ENCODE measurements around the gene IZUMO4. TPM values are rescaled to one million over a fixed set of nuclear protein-coding genes. Genes with fewer than 3 reads are reported as not detected.

The IZUMO4 gene
- total RNA-seq, 1 experiment from 2014 or later = 2.7 TPM

DNA sequence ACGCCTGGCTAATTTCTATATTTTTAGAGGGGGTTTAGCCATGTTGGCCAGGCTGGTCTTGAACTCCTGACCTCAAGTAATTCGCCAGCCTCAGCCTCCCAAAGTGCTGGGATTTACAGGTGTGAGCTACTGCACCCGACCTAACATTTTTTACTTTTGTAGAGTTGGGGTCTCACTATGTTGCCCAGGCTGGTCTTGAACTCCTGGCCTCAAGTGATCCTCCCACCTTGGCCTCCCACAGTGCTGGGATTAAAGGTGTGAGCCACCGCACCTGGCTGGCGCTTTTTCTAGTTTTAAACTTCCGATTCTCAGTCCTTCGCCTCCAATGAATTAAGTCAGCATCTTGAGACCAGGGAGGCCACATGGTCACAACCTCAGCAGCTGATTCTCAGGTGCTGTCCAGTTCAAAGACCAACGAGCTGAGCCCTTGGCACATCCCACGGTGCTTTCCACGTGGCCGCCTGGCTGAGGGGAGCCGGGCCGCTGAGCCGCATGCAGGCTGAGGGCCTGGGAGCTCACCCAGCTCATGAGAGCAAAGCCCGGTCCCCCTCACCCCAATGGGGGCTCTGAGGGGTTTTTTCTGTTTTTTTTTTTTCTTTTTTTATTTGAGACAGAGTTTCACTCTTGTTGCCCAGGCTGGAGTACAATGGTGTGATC, 45.6 kb downstream of the IZUMO4 start:
- no peak for DNase-seq (ENCODE audit: low spot score)

DNA sequence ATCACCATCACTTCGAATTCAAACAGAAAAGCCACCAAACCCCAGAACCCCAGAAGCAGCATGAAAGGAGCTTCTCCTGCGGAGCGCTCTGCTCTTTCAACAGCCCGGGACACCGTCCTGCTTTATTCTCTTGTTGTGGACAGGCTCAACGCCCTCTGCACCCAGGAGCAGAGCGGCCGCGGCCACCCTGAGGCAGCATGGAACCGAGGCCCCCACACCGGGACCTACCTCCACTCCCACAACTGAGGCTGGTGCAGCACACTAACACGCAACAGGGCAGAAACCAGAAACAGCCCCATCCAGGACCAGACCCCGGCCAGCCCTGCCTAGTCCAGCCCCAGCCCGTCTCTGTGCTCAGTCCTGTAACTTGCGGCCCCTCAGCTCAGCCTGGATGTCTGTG, 47.5 kb downstream of the IZUMO4 start:
- no peak for DNase-seq (ENCODE audit: low spot score)

DNA sequence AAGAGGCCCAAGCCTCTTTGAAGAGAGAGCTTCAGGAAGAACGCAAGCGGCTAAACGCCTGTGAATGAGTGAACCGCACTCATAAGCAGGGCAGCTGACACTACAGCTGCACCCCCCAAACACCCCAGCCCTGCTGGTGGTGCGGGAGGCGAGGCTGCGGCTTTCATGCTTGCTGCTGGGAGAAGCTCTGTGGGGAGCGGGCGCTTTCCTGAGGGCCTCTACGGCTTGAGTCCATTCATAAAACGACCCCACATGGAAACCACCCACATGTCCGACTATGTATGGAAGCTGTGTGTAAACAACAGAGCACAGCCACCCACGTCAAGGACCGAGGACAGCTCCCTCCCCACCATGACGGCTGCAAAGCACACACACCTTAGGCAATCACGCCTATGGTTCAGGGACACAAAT, 49.1 kb downstream of the IZUMO4 start:
- DNase-seq (ENCODE audit: low spot score) = no peak

DNA sequence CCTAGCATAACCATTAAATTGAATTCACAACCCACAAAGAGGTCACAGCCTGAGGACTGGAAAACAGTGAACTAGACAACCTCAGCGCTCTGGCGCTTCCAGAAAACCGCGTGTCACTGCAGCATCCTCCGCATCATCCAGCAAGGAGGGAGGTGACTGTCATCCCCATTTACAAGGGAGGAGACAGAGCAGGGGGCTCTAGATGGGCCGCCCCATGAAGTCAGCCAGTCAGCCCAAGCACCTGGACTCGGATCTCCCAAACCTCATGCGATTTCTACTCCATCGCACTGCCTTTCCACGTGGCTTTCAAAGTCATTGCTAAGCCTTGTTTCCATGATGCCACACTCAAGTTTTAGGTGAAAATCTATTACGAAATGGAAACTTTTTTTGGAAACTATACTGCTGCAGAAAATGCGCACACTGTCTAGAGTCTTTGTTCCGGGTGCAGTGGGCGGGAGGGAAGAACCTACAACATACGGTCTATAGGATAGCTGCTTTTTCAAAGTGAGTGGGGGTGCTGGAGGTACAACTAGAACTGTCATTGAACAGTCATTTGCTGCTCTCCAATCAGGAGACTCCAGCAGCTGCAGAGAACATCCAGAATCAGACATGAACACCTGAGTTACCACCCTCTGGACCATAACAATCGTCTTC, 51.9 kb downstream of the IZUMO4 start:
- DNase-seq (ENCODE audit: low spot score) = no peak

Other genes with a start within 250 kb of the IZUMO4 start
- 19.1 and 26.1 TPM in 2 replicates for gene REXO1, start 248.4 kb upstream of the IZUMO4 start, total RNA-seq (2014; rRNA removed; shearing (Covaris generic))
- 25.2 and 34.5 TPM in 2 replicates for gene KLF16, start 233.3 kb upstream of the IZUMO4 start, total RNA-seq (2014; rRNA removed; shearing (Covaris generic))
- gene ABHD17A, start 211.4 kb upstream of the IZUMO4 start, total RNA-seq (2014; rRNA removed; shearing (Covaris generic)) = 136 and 141 TPM in 2 replicates
- 3.2 and 6.9 TPM in 2 replicates for gene ADAT3, start 191.5 kb upstream of the IZUMO4 start, total RNA-seq (2014; rRNA removed; shearing (Covaris generic))
- gene SCAMP4, start 191.5 kb upstream of the IZUMO4 start, total RNA-seq (2014; rRNA removed; shearing (Covaris generic)) = 67.6 and 73.3 TPM in 2 replicates
- 175 and 178 TPM in 2 replicates for gene CSNK1G2, start 155.7 kb upstream of the IZUMO4 start, total RNA-seq (2014; rRNA removed; shearing (Covaris generic))
- 43.3 and 56.4 TPM in 2 replicates for gene BTBD2, start 81.2 kb upstream of the IZUMO4 start, total RNA-seq (2014; rRNA removed; shearing (Covaris generic))
- gene MKNK2, start 45.7 kb upstream of the IZUMO4 start, total RNA-seq (2014; rRNA removed; shearing (Covaris generic)) = 212 and 223 TPM in 2 replicates
- gene MOB3A, start 589 bp upstream of the IZUMO4 start, total RNA-seq (2014; rRNA removed; shearing (Covaris generic)) = 7.7 and 9.2 TPM in 2 replicates
- 143 and 145 TPM in 2 replicates for gene AP3D1, start 54.7 kb downstream of the IZUMO4 start, total RNA-seq (2014; rRNA removed; shearing (Covaris generic))
- 12.9 and 19.5 TPM in 2 replicates for gene DOT1L, start 67.0 kb downstream of the IZUMO4 start, total RNA-seq (2014; rRNA removed; shearing (Covaris generic))
- gene PLEKHJ1, start 139.4 kb downstream of the IZUMO4 start, total RNA-seq (2014; rRNA removed; shearing (Covaris generic)) = 295 and 307 TPM in 2 replicates
- gene SF3A2, start 139.9 kb downstream of the IZUMO4 start, total RNA-seq (2014; rRNA removed; shearing (Covaris generic)) = 80.5 and 102 TPM in 2 replicates
- 17.3 and 19.9 TPM in 2 replicates for gene AMH, start 152.4 kb downstream of the IZUMO4 start, total RNA-seq (2014; rRNA removed; shearing (Covaris generic))
- gene JSRP1, start 159.5 kb downstream of the IZUMO4 start, total RNA-seq (2014; rRNA removed; shearing (Covaris generic)) = 0.34 and 0.38 TPM in 2 replicates
- not detected in 2 replicates for gene PEAK3, start 185.3 kb downstream of the IZUMO4 start, total RNA-seq (2014; rRNA removed; shearing (Covaris generic))
- gene LINGO3, start 211.2 kb downstream of the IZUMO4 start, total RNA-seq (2014; rRNA removed; shearing (Covaris generic)) = 0.20 TPM in 1 of 2 replicates, not detected in the other
- 276 and 306 TPM in 2 replicates for gene LSM7, start 231.7 kb downstream of the IZUMO4 start, total RNA-seq (2014; rRNA removed; shearing (Covaris generic))
- 85.0 and 121 TPM in 2 replicates for gene SPPL2B, start 231.8 kb downstream of the IZUMO4 start, total RNA-seq (2014; rRNA removed; shearing (Covaris generic))